ENCODE results near the gene ANO10.
"Not testable (repeated sequence)": the region's sequence is repeated elsewhere in the genome, so short reads cannot be mapped to it uniquely, and the experiment has no call there.

Gene ANO10

GRCh38 chr3:43565661-43566341 lies 56.0 kb downstream of the ANO10 start:
- not testable (repeated sequence) for DNase-seq

DNA sequence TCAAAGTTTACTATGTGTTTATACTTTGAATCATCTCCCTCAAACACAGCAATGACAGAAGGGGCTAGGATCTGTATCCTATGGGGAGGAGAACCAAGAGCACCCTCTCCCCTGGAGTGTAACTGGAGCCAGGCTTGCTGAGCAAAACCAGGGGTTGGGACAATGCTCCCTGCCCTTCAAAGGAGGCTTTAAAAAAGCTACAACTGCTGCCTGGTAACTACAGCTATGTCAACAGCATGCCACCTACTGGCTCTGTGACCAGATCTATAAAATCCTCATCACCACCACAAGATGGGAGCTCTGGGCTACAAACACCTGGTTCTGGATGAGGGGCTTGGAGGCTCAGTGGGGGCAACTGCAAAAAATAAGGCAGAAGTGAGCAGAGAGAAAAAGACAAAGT lies 61.9 kb downstream of the ANO10 start:
- DNase-seq = no peak

GRCh38 chr3:43558171-43558570 lies 63.6 kb downstream of the ANO10 start:
- DNase-seq = no peak

GRCh38 chr3:43549626-43550290 lies 72.1 kb downstream of the ANO10 start:
- no peak for DNase-seq

- DNase-seq = peak; percentile 19
Measured at GRCh38 chr3:43544277-43544676, 77.5 kb downstream of the ANO10 start.

- DNase-seq = no peak
Measured at GRCh38 chr3:43542328-43543043, 79.3 kb downstream of the ANO10 start.

DNA sequence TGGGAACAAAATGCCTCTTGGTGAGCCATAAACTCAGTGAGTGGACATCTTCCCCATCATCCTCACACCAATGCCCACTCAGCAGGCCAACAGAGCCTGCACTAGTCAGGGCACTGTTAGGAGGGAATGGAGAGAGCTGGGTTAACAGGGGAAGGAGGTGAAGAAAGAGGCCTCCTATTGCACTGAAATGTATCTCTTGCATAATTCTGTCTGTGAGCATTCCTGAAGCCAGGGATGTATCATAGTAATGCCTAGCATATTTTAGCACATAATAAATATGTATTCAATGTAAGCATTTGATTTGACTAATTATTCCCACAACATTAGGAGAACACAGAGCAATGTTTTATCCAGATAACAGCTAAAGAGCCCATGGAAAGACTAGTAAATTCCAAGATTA lies 81.2 kb downstream of the ANO10 start:
- DNase-seq = no peak

DNA sequence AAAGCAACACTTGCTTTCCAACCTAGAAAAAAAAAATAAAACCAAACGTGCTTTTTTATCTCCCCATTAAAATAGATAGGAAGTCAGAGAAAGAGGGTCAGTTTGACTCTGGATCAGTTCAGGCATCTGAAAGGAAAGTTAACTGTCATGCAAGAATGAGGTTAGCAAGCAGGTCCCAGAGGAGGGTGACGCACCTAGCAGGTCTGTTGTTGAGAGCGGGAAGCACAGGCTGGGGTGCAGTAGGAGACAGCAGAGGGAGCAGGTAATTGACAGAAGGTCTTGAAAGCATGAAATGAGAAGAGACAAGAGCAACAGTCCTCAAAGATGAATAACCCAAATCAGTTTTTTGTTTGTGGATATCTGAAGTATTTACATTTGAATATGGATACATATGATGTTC lies 82.5 kb downstream of the ANO10 start:
- no peak for DNase-seq

DNA sequence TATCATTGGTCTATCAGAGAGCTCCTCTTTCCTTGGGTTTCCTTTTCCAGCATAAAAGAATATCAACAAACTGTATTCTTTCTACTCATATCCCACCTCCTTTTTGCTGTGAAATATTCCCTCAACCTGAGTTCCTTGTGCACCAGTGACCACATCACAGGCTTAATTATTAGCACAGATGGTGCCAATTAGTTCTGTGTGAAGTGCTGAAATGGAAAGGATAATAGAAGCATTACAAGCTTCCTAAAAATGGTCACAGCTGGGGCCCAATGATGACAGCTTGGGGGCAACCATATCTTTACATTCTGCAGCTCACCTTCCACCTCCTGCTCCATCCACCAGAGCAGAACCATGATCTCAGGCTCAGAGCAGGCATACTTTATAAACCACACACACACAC lies 84.6 kb downstream of the ANO10 start:
- DNase-seq = peak; percentile 80

- DNase-seq = no peak
Measured at GRCh38 chr3:43534675-43535074, 87.1 kb downstream of the ANO10 start.

DNA sequence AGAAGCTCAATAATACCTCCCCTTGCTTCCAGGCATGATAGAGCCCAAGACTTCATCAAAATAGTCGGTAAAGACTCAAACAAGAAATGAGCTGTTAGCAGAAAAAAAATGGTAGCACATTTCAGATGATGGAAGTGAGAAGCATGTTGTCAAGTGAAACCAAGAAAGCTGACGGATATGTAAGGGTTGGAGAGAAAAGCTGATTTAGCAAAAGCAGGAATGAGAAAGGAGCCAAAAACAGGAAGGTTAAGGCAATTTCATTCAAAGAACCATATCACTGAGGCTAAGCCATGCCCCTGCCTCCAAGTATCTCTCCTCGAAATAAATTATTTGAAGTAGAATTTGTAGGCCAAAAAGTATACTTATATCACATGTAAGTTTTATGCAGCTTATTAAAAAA lies 88.8 kb downstream of the ANO10 start:
- no peak for DNase-seq

DNA sequence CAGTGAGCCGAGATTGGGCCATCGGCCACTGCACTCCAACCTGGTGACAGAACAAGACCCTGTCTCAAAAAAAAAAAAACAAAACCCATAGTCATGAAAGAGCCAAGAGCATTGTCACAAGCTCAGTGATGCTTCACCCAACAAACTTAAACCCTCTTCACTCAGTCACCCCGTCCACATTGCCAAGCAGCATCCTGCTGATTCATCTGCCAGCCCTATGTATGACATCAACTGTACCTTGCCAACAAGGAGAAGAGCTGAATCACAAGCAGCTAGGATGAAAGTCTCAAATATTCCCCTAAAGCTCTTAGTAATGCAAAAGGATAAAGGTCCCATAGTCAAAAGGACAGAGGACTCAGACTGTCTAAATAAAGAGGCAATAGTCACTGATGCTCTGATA lies 90.0 kb downstream of the ANO10 start:
- no peak for DNase-seq

GRCh38 chr3:43528498-43529099 lies 93.2 kb downstream of the ANO10 start:
- no peak for DNase-seq

GRCh38 chr3:43526956-43527355 lies 94.9 kb downstream of the ANO10 start:
- DNase-seq = no peak

DNA sequence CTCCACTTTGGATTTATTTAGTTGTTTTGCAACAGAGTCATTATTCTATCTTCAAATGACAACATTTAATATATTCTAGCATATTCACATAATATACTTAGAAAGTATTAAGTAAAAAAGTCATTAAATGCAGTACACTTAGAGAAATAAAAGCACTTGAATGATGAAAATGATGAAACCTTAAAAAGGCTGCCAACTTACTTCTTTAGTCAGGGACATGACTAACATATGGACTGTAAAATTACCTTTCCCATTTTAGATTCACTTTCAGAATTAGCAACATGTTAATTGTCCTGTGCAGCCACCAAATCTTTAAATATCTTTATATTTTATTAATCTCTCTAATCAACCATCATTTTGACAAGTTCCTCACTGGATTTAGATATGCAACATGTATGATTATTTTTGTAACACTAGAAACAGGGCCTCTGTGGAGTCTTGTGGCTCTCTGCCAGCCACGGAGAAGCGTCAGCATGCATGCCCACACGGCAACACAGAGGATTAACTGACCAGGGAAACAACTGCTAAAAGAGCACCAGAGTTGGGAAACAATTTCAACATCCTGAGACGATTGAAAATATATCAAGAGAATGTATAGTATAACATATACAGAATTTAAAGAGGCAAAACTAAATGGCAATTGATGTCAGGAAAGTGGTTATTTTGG lies 95.7 kb downstream of the ANO10 start:
- no peak for DNase-seq

DNA sequence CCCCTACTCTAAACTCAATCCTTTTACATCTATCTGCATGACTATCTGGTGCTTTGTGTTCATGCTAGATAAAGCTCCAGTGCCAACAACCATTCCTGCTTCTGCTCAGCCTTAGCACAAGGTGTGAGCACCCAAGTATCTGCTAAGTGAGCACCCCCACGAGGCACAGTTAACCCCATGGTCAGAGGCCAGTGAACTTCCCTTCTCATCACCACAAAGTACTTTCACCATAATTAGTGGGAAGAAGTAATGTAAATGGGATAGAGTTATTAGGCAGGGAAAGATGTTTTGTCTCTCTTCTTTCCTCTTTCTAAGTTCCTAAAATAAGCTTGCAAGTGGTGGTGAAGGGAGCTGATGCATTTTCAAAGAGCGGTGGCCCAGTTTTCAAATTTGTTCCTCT lies 96.4 kb downstream of the ANO10 start:
- no peak for DNase-seq

DNA sequence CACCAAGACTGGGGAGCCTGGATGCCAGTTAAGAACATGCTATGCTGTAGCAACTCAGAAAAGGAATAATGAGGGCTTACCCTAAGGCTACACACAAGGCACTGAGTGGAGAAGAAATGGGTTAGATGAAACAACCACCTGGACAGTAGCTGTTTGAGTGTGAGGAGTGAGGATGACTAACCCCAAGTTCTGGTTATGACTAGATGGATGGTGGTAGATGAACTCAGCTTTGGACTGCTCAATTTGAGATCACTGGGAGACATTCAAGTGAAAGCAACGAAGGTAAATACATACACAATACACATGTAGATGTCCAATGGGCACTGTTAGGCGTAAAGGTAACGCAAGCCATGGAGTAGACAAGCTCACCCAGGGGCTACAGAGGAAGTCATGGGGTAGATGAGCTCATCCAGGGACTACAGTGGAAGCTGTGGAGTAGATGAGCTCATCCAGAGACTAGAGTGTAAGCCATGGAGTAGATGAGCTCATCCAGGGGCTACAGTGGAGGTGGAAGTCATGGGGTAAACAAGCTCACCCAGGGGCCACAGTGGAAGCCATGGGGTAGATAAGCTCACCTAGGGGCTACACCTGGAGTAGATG lies 98.3 kb downstream of the ANO10 start:
- DNase-seq = no peak

DNA sequence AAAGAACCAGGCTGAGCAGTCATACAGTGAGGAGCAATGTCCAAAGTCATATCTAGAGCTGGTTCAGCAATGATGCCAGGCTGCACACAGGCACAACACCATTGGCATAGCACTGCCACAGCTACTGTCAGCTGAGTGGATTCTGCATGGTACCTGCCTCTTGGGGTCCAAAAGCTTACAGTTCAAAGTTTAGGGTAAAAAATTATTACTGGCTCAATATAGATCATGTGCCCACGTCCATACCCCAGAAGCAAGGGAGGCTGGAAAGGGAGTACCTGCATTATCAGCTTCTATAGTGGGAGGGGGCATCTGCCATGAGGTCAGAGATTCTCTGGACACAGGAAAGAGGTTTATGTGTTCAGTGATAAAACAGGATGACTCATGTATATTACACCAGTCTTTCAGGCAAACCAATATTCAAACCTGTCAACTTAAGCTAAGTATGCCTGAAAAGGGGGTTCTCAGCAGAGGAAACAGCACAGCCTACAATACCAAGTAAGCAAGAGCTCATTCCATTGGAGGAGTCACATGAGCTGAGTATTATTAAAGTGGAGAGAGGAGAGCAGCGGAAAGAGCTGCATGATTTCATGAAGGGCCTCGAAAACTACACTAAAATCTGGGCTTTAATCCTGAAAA lies 99.0 kb downstream of the ANO10 start:
- no peak for DNase-seq

- no peak for DNase-seq
Measured at GRCh38 chr3:43521941-43522340, 99.9 kb downstream of the ANO10 start.

- DNase-seq = not testable (repeated sequence)
Measured at GRCh38 chr3:43518515-43518914, 103.3 kb downstream of the ANO10 start.

DNA sequence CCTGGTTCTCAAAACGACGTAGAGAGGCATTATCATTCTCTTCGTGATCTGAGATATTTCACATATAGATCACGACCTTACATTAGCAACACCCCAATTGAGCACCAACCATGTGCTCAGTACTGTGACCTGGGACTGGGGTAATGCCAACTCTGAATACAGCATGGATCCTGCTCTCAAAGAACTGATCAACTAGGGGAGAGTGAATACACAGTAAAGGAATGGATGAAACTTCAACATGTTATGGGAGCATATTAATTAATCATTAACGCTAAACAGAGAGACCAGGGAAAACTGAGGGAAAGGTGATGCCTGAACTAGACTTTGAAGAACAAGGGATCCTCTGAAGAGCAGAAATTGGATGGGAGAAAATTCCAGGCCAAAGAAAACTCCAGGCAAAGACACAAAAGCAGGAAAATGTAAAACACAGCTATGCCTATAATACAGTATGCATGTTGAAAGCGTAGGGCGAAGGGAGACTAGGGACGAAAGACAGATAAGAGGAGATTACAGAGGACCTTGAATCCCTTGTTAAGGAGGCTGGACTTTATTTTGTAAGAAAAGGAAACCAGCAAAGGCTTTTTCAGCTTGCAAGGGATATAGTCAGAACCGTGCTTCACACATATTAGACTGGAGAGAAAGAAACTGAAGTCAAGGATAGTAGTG lies 105.7 kb downstream of the ANO10 start:
- DNase-seq = no peak

Measured in NCI-H1694 (cell line).